Mesendoderm (in vitro differentiated cells): ENCODE results near the gene C2orf68.

ENCODE experiments used
- DNase-seq: peaks from one replicate; pipeline ENCODE4 v3.0.0; 2013
- H2AK5ac ChIP-seq: 2 replicates; pipeline ENCODE4 v1.6.1; 2013; ENCODE audit warnings: low read length, inconsistent platforms
- H2BK120ac ChIP-seq: 2 replicates; pipeline ENCODE4 v1.6.1; 2013; ENCODE audit warnings: low read depth, mild to moderate bottlenecking, low read length, moderate library complexity, mixed read lengths
- H2BK15ac ChIP-seq: replicated peaks from 2 replicates; pipeline ENCODE4 v1.6.1; 2013; ENCODE audit warnings: low read depth, mild to moderate bottlenecking, moderate library complexity
- H2BK5ac ChIP-seq: 2 replicates; pipeline ENCODE4 v1.6.1; 2013; ENCODE audit warnings: low read length, inconsistent platforms
- H3K18ac ChIP-seq: 2 replicates; pipeline ENCODE4 v1.6.1; 2013; ENCODE audit warnings: mild to moderate bottlenecking, low read length, mixed read lengths
- H3K23ac ChIP-seq: one replicate; pipeline ENCODE4 v1.6.1; 2013; ENCODE audit warnings: low read length
- H3K27ac ChIP-seq: 2 replicates; pipeline ENCODE4 v1.5.1; 2013; ENCODE audit warnings: low read depth, mild to moderate bottlenecking, inconsistent platforms, low read length, moderate library complexity
- H3K27me3 ChIP-seq: 2 replicates; pipeline ENCODE4 v1.6.1; 2013; ENCODE audit warnings: low read length, control low read depth, mild to moderate bottlenecking, inconsistent platforms; ENCODE audit not compliant: insufficient read depth, poor library complexity
- H3K36me3 ChIP-seq: 2 replicates; pipeline ENCODE4 v1.6.1; 2013; ENCODE audit warnings: low read length, inconsistent platforms; ENCODE audit not compliant: control insufficient read depth, insufficient read depth
- H3K4ac ChIP-seq: one replicate; pipeline ENCODE4 v1.6.1; 2013; ENCODE audit warnings: low read depth, mild to moderate bottlenecking, low read length, moderate library complexity
- H3K4me1 ChIP-seq: 2 replicates; pipeline ENCODE4 v1.6.1; 2013; ENCODE audit warnings: low read depth, low read length, inconsistent platforms; ENCODE audit not compliant: control insufficient read depth
- H3K4me2 ChIP-seq: 2 replicates; pipeline ENCODE4 v1.6.1; 2013; ENCODE audit warnings: low read length
- H3K4me3 ChIP-seq: 2 replicates; pipeline ENCODE4 v1.5.1; 2013; ENCODE audit warnings: mild to moderate bottlenecking, low read length
- H3K56ac ChIP-seq: one replicate; pipeline ENCODE4 v1.6.1; 2013; ENCODE audit warnings: low read length
- H3K79me1 ChIP-seq: 2 replicates; pipeline ENCODE4 v1.6.1; 2013; ENCODE audit warnings: low read length, inconsistent platforms
- H3K79me2 ChIP-seq: 2 replicates; pipeline ENCODE4 v1.6.1; 2013; ENCODE audit warnings: mild to moderate bottlenecking, low read length; ENCODE audit not compliant: control insufficient read depth, insufficient read depth
- H3K9ac ChIP-seq: 2 replicates; pipeline ENCODE4 v1.6.1; 2013; ENCODE audit warnings: low read length, inconsistent platforms
- H4K5ac ChIP-seq: one replicate; pipeline ENCODE4 v1.6.1; 2013; ENCODE audit warnings: low read length
- H4K8ac ChIP-seq: one replicate; pipeline ENCODE4 v1.6.1; 2013; ENCODE audit warnings: low read depth, mild to moderate bottlenecking, control low read depth, low read length, moderate library complexity
- WGBS: extraction: QIAGEN DNeasy Blood & Tissue Kit; methylation state at CpG from one replicate; pipeline ENCODE4 v1.1.7; 2013; ENCODE audit warnings: low lambda C conversion rate, missing lambda C conversion rate; ENCODE audit not compliant: insufficient coverage; ENCODE audit errors: extremely low coverage; 5-methylcytosine and 5-hydroxymethylcytosine counted together

The C2orf68 gene

GRCh38 chr2:85580206-85580605, 31.7 kb downstream of the C2orf68 start:
- H2BK15ac ChIP-seq = no peak overlapping the region
- H3K56ac ChIP-seq = peak overlapping the region; percentile 83
- H3K9ac ChIP-seq = peak overlapping the region; percentile 57
- no peak overlapping the region for H3K4me2 ChIP-seq
- WGBS = no CpG with 5 or more reads among the region's 3 CpGs
- H3K27me3 ChIP-seq = no peaks in the 10 kb centered on the region
- peaks cover 17% of the 10 kb centered on the region for H3K4me1 ChIP-seq
- DNase-seq = no peak
- H3K4me3 ChIP-seq = no peak overlapping the region
- H3K36me3 ChIP-seq = no peaks in the 10 kb centered on the region
- H2BK5ac ChIP-seq = peak overlapping the region; percentile 89
- H4K5ac ChIP-seq = no peak overlapping the region
- H2BK120ac ChIP-seq = peak overlapping the region; percentile 33
- peak overlapping the region; percentile 87 for H2AK5ac ChIP-seq
- H3K27ac ChIP-seq = peak overlapping the region; percentile 93
- H3K18ac ChIP-seq = peak overlapping the region; percentile 41
- H3K79me2 ChIP-seq = peaks cover 9% of the 10 kb centered on the region
- peak overlapping the region; percentile 91 for H4K8ac ChIP-seq
- peak overlapping the region; percentile 84 for H3K23ac ChIP-seq
- H3K4ac ChIP-seq = no peak overlapping the region
- H3K79me1 ChIP-seq = peaks cover 9% of the 10 kb centered on the region

GRCh38 chr2:85579266-85579935, 32.5 kb downstream of the C2orf68 start:
- DNase-seq = peak; percentile 95
- no CpG with 5 or more reads among the region's 6 CpGs for WGBS

GRCh38 chr2:85578243-85579180, 33.4 kb downstream of the C2orf68 start:
- WGBS = no CpG with 5 or more reads among the region's 19 CpGs
- no peak overlapping the region for H4K8ac ChIP-seq
- H3K56ac ChIP-seq = peak overlapping the region; percentile 95
- H3K79me1 ChIP-seq = peaks cover 9% of the 10 kb centered on the region
- peak overlapping the region; percentile 15 for H3K4me3 ChIP-seq
- peaks cover 9% of the 10 kb centered on the region for H3K79me2 ChIP-seq
- peak overlapping the region; percentile 93 for H3K27ac ChIP-seq
- H2BK120ac ChIP-seq = peak overlapping the region; percentile 86
- H2BK5ac ChIP-seq = peak overlapping the region; percentile 79
- peak overlapping the region; percentile 71 for H3K4me2 ChIP-seq
- H3K36me3 ChIP-seq = no peaks in the 10 kb centered on the region
- no peak overlapping the region for H4K5ac ChIP-seq
- peak overlapping the region; percentile 76 for H3K9ac ChIP-seq
- H2BK15ac ChIP-seq = no peak overlapping the region
- H3K4ac ChIP-seq = peak overlapping the region; percentile 46
- peak overlapping the region; percentile 89 for H3K18ac ChIP-seq
- peaks cover 10% of the 10 kb centered on the region for H3K4me1 ChIP-seq
- H3K23ac ChIP-seq = peak overlapping the region; percentile 11
- peak overlapping the region; percentile 89 for H2AK5ac ChIP-seq
- DNase-seq = peak; percentile 56
- H3K27me3 ChIP-seq = no peaks in the 10 kb centered on the region

More at GRCh38 chr2:85579266-85579935, 32.5 kb downstream of the C2orf68 start:
- H3K27ac ChIP-seq = peak overlapping the region; percentile 93
- no peak overlapping the region for H2BK15ac ChIP-seq
- no peak overlapping the region for H4K8ac ChIP-seq
- H3K4me2 ChIP-seq = peak overlapping the region; percentile 71
- peaks cover 10% of the 10 kb centered on the region for H3K4me1 ChIP-seq
- H2BK5ac ChIP-seq = peak overlapping the region; percentile 79
- no peak overlapping the region for H3K4me3 ChIP-seq
- peak overlapping the region; percentile 86 for H2BK120ac ChIP-seq
- peak overlapping the region; percentile 95 for H3K56ac ChIP-seq
- peak overlapping the region; percentile 76 for H3K9ac ChIP-seq
- peak overlapping the region; percentile 66 for H3K4ac ChIP-seq
- no peaks in the 10 kb centered on the region for H3K36me3 ChIP-seq
- H2AK5ac ChIP-seq = no peak overlapping the region
- H3K79me1 ChIP-seq = peaks cover 9% of the 10 kb centered on the region
- no peak overlapping the region for H3K23ac ChIP-seq
- H3K79me2 ChIP-seq = peaks cover 9% of the 10 kb centered on the region
- peak overlapping the region; percentile 89 for H3K18ac ChIP-seq
- no peaks in the 10 kb centered on the region for H3K27me3 ChIP-seq
- H4K5ac ChIP-seq = no peak overlapping the region

- Histone ChIP-seq H4K8ac (no peak within 1 kb of the TSS), H3K4me2 (peak within 1 kb of the TSS; percentile 71), H3K4ac (peak within 1 kb of the TSS; percentile 49), H3K4me1 (peaks cover 11% of the 10 kb centered on the region), H3K27ac (peak within 1 kb of the TSS; percentile 93), H2BK15ac (peak within 1 kb of the TSS; percentile 20), H3K79me1 (peaks cover 9% of the 10 kb centered on the region), H3K36me3 (no peaks in the 10 kb centered on the region), H4K5ac (no peak within 1 kb of the TSS), H3K56ac (peak within 1 kb of the TSS; percentile 95), H3K79me2 (peaks cover 9% of the 10 kb centered on the region), H3K18ac (peak within 1 kb of the TSS; percentile 89), H2AK5ac (no peak within 1 kb of the TSS), H3K23ac (no peak within 1 kb of the TSS), H3K9ac (peak within 1 kb of the TSS; percentile 76), H3K27me3 (no peaks in the 10 kb centered on the region), H2BK5ac (peak within 1 kb of the TSS; percentile 79), H3K4me3 (peak within 1 kb of the TSS; percentile 61), H2BK120ac (peak within 1 kb of the TSS; percentile 46)
- WGBS = no CpG with 5 or more reads among the region's 19 CpGs
- peak; percentile 86 for DNase-seq
These were observed 34.3 kb downstream of the C2orf68 start, which contains the start of gene VAMP8 for GRCh38 chr2:85577386-85578242. Gene VAMP8 (plus strand): TSS chr2:85577586. CDS start chr2:85577647, 61 bp downstream.

- H3K27ac ChIP-seq = peak overlapping the region; percentile 93
- H3K4me2 ChIP-seq = no peak overlapping the region
- no peak overlapping the region for H3K9ac ChIP-seq
- peak overlapping the region; percentile 11 for H3K56ac ChIP-seq
- H3K79me2 ChIP-seq = peaks cover 9% of the 10 kb centered on the region
- peak overlapping the region; percentile 20 for H2BK15ac ChIP-seq
- DNase-seq = no peak
- H2AK5ac ChIP-seq = no peak overlapping the region
- no peak overlapping the region for H4K8ac ChIP-seq
- H3K36me3 ChIP-seq = no peaks in the 10 kb centered on the region
- no peak overlapping the region for H2BK120ac ChIP-seq
- H3K27me3 ChIP-seq = no peaks in the 10 kb centered on the region
- no peak overlapping the region for H3K23ac ChIP-seq
- no peak overlapping the region for H2BK5ac ChIP-seq
- no peak overlapping the region for H3K18ac ChIP-seq
- no peak overlapping the region for H3K4me3 ChIP-seq
- H3K79me1 ChIP-seq = peaks cover 9% of the 10 kb centered on the region
- no CpG with 5 or more reads among the region's 3 CpGs for WGBS
- no peak overlapping the region for H4K5ac ChIP-seq
- H3K4me1 ChIP-seq = peaks cover 13% of the 10 kb centered on the region
- H3K4ac ChIP-seq = peak overlapping the region; percentile 49
These were observed 34.8 kb downstream of the C2orf68 start for GRCh38 chr2:85577063-85577385.
